B cell (primary cell): Measurements from ENCODE around the gene SSBP2. TPM values are rescaled to one million over a fixed set of nuclear protein-coding genes. Genes with fewer than 3 reads are reported as not detected.
"Not testable (repeated sequence)": the region's sequence is repeated elsewhere in the genome, so short reads cannot be mapped to it uniquely, and the experiment has no call there.

Source experiments
- ATAC-seq: fragments of 200-7000 bp; cut with Tn5 transposase; one replicate; pipeline ENCODE4 v1.10.0; 2021; ENCODE audit warnings: low read depth, mild to moderate bottlenecking, moderate number of reproducible peaks, moderate library complexity
- CTCF ChIA-PET: fragments of 350-600 bp; sonication (Branson Sonifier 250); formaldehyde crosslinking; loops from one replicate; lab custom pipeline; 2021; ENCODE audit warnings: antibody characterized with exemption, inconsistent platforms; lab: Charles Lee
- POLR2A ChIA-PET: fragments of 350-600 bp; sonication (Branson Sonifier 250); formaldehyde crosslinking; loops from one replicate; lab custom pipeline; 2021; ENCODE audit warnings: antibody characterized with exemption; lab: Charles Lee
- DNase-seq: peaks from one replicate; pipeline ENCODE4 v3.0.0; 2013
- H2AFZ ChIP-seq: 2 replicates; pipeline ENCODE4 v1.6.1; 2012; ENCODE audit warnings: mild to moderate bottlenecking, low read depth, low read length; ENCODE audit not compliant: insufficient read depth, poor library complexity, severe bottlenecking
- H3K27ac ChIP-seq, 2 donors: 1 replicate in 1 of 2; 2 replicates in 1 of 2; pipeline ENCODE4 v1.5.1; 2012 to 2013; ENCODE audit warnings: low read length in 2 of 2, mild to moderate bottlenecking in 2 of 2, moderate library complexity in 1 of 2
- H3K27me3 ChIP-seq, 4 experiments: fragments of 200-600 bp in 1 of 4; sonication (generic) in 1 of 4; replicated peaks in 1 of 4; 1 replicate in 2 of 4; 2 replicates in 2 of 4; pipeline versions ENCODE4 v1.6.1 to v1.7.0; 2013 to 2016; ENCODE audit warnings: low read length in 3 of 4, mild to moderate bottlenecking in 2 of 4, mixed read lengths in 1 of 4, moderate library complexity in 1 of 4; ENCODE audit not compliant: insufficient read depth in 4 of 4, control insufficient read depth in 3 of 4; ENCODE audit errors: control extremely low read depth in 1 of 4
- H3K36me3 ChIP-seq, 2 experiments: replicated peaks in 1 of 2; 1 replicate in 1 of 2; 2 replicates in 1 of 2; pipeline versions ENCODE4 v1.6.1 to v1.7.1; 2013; ENCODE audit warnings: low read length in 1 of 2; ENCODE audit not compliant: insufficient read depth in 2 of 2, control insufficient read depth in 1 of 2; ENCODE audit errors: control extremely low read depth in 1 of 2, extremely low read depth in 1 of 2
- H3K4me1 ChIP-seq, 2 donors: fragments of 200-600 bp in 1 of 2; sonication (generic) in 1 of 2; 1 replicate in 1 of 2; 2 replicates in 1 of 2; pipeline versions ENCODE4 v1.5.1 to v1.6.1; 2013 to 2017; ENCODE audit warnings: low read length in 2 of 2; ENCODE audit not compliant: control insufficient read depth in 2 of 2, insufficient read depth in 2 of 2
- H3K4me2 ChIP-seq: replicated peaks from 2 replicates; pipeline ENCODE3; 2012; ENCODE audit warnings: mild to moderate bottlenecking, low read depth, low read length; ENCODE audit not compliant: poor library complexity, severe bottlenecking
- H3K4me3 ChIP-seq, 5 experiments: fragments of 200-600 bp in 1 of 5; sonication (generic) in 1 of 5; 1 replicate in 3 of 5; 2 replicates in 2 of 5; pipeline versions ENCODE4 v1.5.1 to v1.7.0; 2011 to 2016; ENCODE audit warnings: low read length in 4 of 5, mild to moderate bottlenecking in 4 of 5, low read depth in 2 of 5, control low read depth in 1 of 5, moderate library complexity in 1 of 5; ENCODE audit not compliant: insufficient read depth in 1 of 5; ENCODE audit errors: control extremely low read depth in 1 of 5, extremely low read depth in 1 of 5
- H3K79me2 ChIP-seq: fragments of 200-600 bp; sonication (generic); one replicate; pipeline ENCODE4 v1.6.0; 2016; ENCODE audit warnings: low read length; ENCODE audit not compliant: control insufficient read depth, insufficient read depth
- H3K9ac ChIP-seq: fragments of 200-600 bp; sonication (generic); 2 replicates; pipeline ENCODE4 v1.6.1; 2017; ENCODE audit warnings: mild to moderate bottlenecking, low read length, moderate library complexity
- H3K9me3 ChIP-seq, 3 donors: one replicate each; pipeline versions ENCODE4 v1.6.1 to v1.7.1; 2013; ENCODE audit warnings: low read length in 2 of 3; ENCODE audit not compliant: control insufficient read depth in 2 of 3, insufficient read depth in 1 of 3; ENCODE audit errors: control extremely low read depth in 1 of 3
- H4K20me1 ChIP-seq: 2 replicates; pipeline ENCODE4 v1.6.0; 2012; ENCODE audit warnings: mild to moderate bottlenecking, low read length; ENCODE audit not compliant: insufficient read depth, control insufficient read depth, poor library complexity, severe bottlenecking
- H3K27ac Mint-ChIP-seq: one replicate; pipeline ENCODE4 v1.8.0; 2021; ENCODE audit warnings: mixed read lengths
- H3K27me3 Mint-ChIP-seq: one replicate; pipeline ENCODE4 v1.8.0; 2021; ENCODE audit warnings: mixed read lengths
- H3K4me1 Mint-ChIP-seq: one replicate; pipeline ENCODE4 v1.8.0; 2021; ENCODE audit warnings: mixed read lengths
- H3K4me3 Mint-ChIP-seq: one replicate; pipeline ENCODE4 v1.8.0; 2021; ENCODE audit warnings: mixed read lengths
- H3K9me3 Mint-ChIP-seq: one replicate; pipeline ENCODE4 v1.8.0; 2022; ENCODE audit warnings: mixed read lengths; ENCODE audit not compliant: insufficient read depth
- CTCF ChIP-seq: fragments of 200-600 bp; IDR thresholded peaks from one replicate; pipeline ENCODE4 v1.8.0; 2022; ENCODE audit warnings: antibody characterized with exemption, mild to moderate bottlenecking
- EZH2 ChIP-seq: IDR thresholded peaks from 2 replicates; pipeline ENCODE4 v1.6.1; 2012; ENCODE audit warnings: borderline replicate concordance, low read depth, mild to moderate bottlenecking, moderate library complexity, low read length; ENCODE audit not compliant: insufficient read depth, poor library complexity, severe bottlenecking
- WGBS: methylation state at CpG from one replicate; pipeline ENCODE4 v1.1.5; 2013; ENCODE audit warnings: missing lambda C conversion rate; ENCODE audit not compliant: insufficient coverage; 5-methylcytosine and 5-hydroxymethylcytosine counted together
- intact Hi-C: fragments of 100-400 bp; cut with micrococcal nuclease; formaldehyde crosslinking; loops from one replicate; pipeline ENCODE4 v1.10.0; 2022
- polyA plus RNA-seq: library from polyadenylated mRNA; depleted of rRNA; stranded (reverse); fragments of >200 nt; gene quantifications from 2 replicates; pipeline ENCODE4 v1.2.3, GENCODE V29; 2012
- total RNA-seq, 2 donors: library from RNA; stranded (reverse); fragments of 120-200 nt in 1 of 2; gene quantifications; 1 replicate in 1 of 2; 2 replicates in 1 of 2; pipeline versions ENCODE4 v1.2.3 to v1.2.4, GENCODE V29; 2013 to 2022

The SSBP2 gene
- total and polyA plus RNA-seq, 2 donors (not counting 1 experiment from before 2014, with no cell fraction given) = 40.9 to 49.6 TPM

GRCh38 chr5:81409361-81409760 is 341.5 kb downstream of the SSBP2 start:
- ATAC-seq (no peak), DNase-seq (no peak)
- CTCF ChIA-PET = no interaction called here
- H3K9me3 Mint-ChIP-seq = no peaks in the 10 kb centered on the region
- no peak overlapping the region for H3K4me2 ChIP-seq
- H3K4me1 Mint-ChIP-seq = no peaks in the 10 kb centered on the region
- intact Hi-C loops = no loop called here
- no peaks in the 10 kb centered on the region for H4K20me1 ChIP-seq
- H3K36me3 ChIP-seq = no peaks in the 10 kb centered on the region
- no peak overlapping the region for H3K27ac ChIP-seq
- H3K4me3 Mint-ChIP-seq = no peak overlapping the region
- H3K4me3 ChIP-seq = no peak overlapping the region
- TF ChIP-seq EZH2 (no peak), CTCF (no peak)
- H3K27ac Mint-ChIP-seq = no peak overlapping the region
- WGBS = no CpG with 5 or more reads among the region's 2 CpGs
- H3K9ac ChIP-seq = no peak overlapping the region
- POLR2A ChIA-PET = no interaction called here
- no peak overlapping the region for H2AFZ ChIP-seq
- H3K9me3 ChIP-seq = no peaks in the 10 kb centered on the region
- no peaks in the 10 kb centered on the region for H3K79me2 ChIP-seq
- H3K4me1 ChIP-seq = no peaks in the 10 kb centered on the region
- no peaks in the 10 kb centered on the region for H3K27me3 ChIP-seq
- no peaks in the 10 kb centered on the region for H3K27me3 Mint-ChIP-seq

- Histone ChIP-seq H3K79me2 (no peaks in the 10 kb centered on the region), H3K4me1 (no peaks in the 10 kb centered on the region), H3K27ac (no peak overlapping the region), H4K20me1 (no peaks in the 10 kb centered on the region), H3K4me3 (no peak overlapping the region), H2AFZ (no peak overlapping the region), H3K9ac (no peak overlapping the region), H3K36me3 (no peaks in the 10 kb centered on the region), H3K9me3 (no peaks in the 10 kb centered on the region), H3K27me3 (no peaks in the 10 kb centered on the region), H3K4me2 (no peak overlapping the region)
- intact Hi-C loops = no loop called here
- 100% methylated on average over 1 of the region's 1 CpG for WGBS
- H3K27ac Mint-ChIP-seq = no peak overlapping the region
- POLR2A ChIA-PET = no interaction called here
- DNase-seq = no peak
- no peaks in the 10 kb centered on the region for H3K27me3 Mint-ChIP-seq
- TF ChIP-seq EZH2 (no peak), CTCF (no peak)
- H3K4me1 Mint-ChIP-seq = no peaks in the 10 kb centered on the region
- H3K9me3 Mint-ChIP-seq = no peaks in the 10 kb centered on the region
- CTCF ChIA-PET = interaction anchor here (0.5 kb wide), 1 partner anchor 9 kb away, joined by 3 read pairs; no protein-coding TSS in a partner anchor
- no peak for ATAC-seq
- H3K4me3 Mint-ChIP-seq = no peak overlapping the region
These were observed 342.4 kb downstream of the SSBP2 start for GRCh38 chr5:81408496-81408895.

- WGBS = 100% methylated on average over 1 of the region's 4 CpGs
- H3K4me2 ChIP-seq, H3K4me3 Mint-ChIP-seq, H3K27me3 Mint-ChIP-seq, H3K27ac Mint-ChIP-seq, CTCF ChIA-PET, intact Hi-C loops, DNase-seq, H3K4me1 Mint-ChIP-seq, H3K9me3 Mint-ChIP-seq, H3K36me3 ChIP-seq, H3K4me3 ChIP-seq, H3K79me2 ChIP-seq, H3K4me1 ChIP-seq, H2AFZ ChIP-seq, ATAC-seq, H3K27ac ChIP-seq, H3K9ac ChIP-seq, H3K27me3 ChIP-seq, H4K20me1 ChIP-seq, POLR2A ChIA-PET, H3K9me3 ChIP-seq: not testable (repeated sequence)
These were observed 343.1 kb downstream of the SSBP2 start for GRCh38 chr5:81407811-81408210.
